DOHH2 (cell line): ENCODE results near the gene HOXB13.

Source experiments
- H3F3A ChIP-seq: fragments of 200-600 bp; sonication (generic), shearing (Covaris generic); 2 replicates; pipeline ENCODE4 v1.6.0; 2016; ENCODE audit warnings: antibody characterized with exemption, mild to moderate bottlenecking; ENCODE audit not compliant: control insufficient read depth, insufficient read depth
- H3K27ac ChIP-seq: fragments of 200-600 bp; sonication (generic); 2 replicates; pipeline ENCODE4 v1.5.1; 2014; ENCODE audit warnings: low read depth, mild to moderate bottlenecking, low read length, moderate library complexity
- H3K27me3 ChIP-seq: fragments of 200-600 bp; sonication (generic); 2 replicates; pipeline ENCODE4 v1.6.1; 2014; ENCODE audit warnings: mild to moderate bottlenecking, low read length, mixed read lengths; ENCODE audit not compliant: control insufficient read depth
- H3K36me3 ChIP-seq: fragments of 200-600 bp; sonication (generic); 2 replicates; pipeline ENCODE4 v1.6.1; 2014; ENCODE audit warnings: mild to moderate bottlenecking, low read length, moderate library complexity, mixed read lengths; ENCODE audit not compliant: control insufficient read depth
- H3K4me1 ChIP-seq: fragments of 200-600 bp; sonication (generic); 2 replicates; pipeline ENCODE4 v1.6.1; 2014; ENCODE audit warnings: mild to moderate bottlenecking, low read length, mixed read lengths; ENCODE audit not compliant: control insufficient read depth
- H3K4me2 ChIP-seq: fragments of 200-600 bp; sonication (generic); 2 replicates; pipeline ENCODE4 v1.6.0; 2014; ENCODE audit warnings: mild to moderate bottlenecking, low read length, moderate library complexity
- H3K4me3 ChIP-seq: fragments of 200-600 bp; sonication (generic); 2 replicates; pipeline ENCODE4 v1.5.1; 2014; ENCODE audit warnings: mild to moderate bottlenecking, low read length, mixed read lengths
- H3K79me2 ChIP-seq: fragments of 200-600 bp; sonication (generic); 2 replicates; pipeline ENCODE4 v1.6.1; 2014; ENCODE audit warnings: mild to moderate bottlenecking, low read length, mixed read lengths; ENCODE audit not compliant: control insufficient read depth
- H3K9me2 ChIP-seq: fragments of 200-600 bp; sonication (generic); replicated peaks from 2 replicates; pipeline ENCODE4 v1.6.1; 2014; ENCODE audit warnings: mild to moderate bottlenecking, low read length, mixed read lengths; ENCODE audit not compliant: control insufficient read depth
- H3K9me3 ChIP-seq: fragments of 200-600 bp; sonication (generic); 2 replicates; pipeline ENCODE4 v1.6.1; 2014; ENCODE audit warnings: antibody characterized with exemption, low read length, mixed read lengths; ENCODE audit not compliant: control insufficient read depth, insufficient read depth
- H4K20me1 ChIP-seq: fragments of 200-600 bp; sonication (generic); 2 replicates; pipeline ENCODE4 v1.6.0; 2014; ENCODE audit warnings: low read depth, mild to moderate bottlenecking, antibody characterized with exemption, low read length, moderate library complexity; ENCODE audit not compliant: control insufficient read depth, insufficient read depth
- EZH2phosphoT487 ChIP-seq: fragments of 200-600 bp; sonication (generic); IDR thresholded peaks from 2 replicates; pipeline ENCODE4 v1.6.1; 2017; ENCODE audit warnings: borderline replicate concordance, mild to moderate bottlenecking, antibody characterized with exemption, low read length, moderate library complexity, mixed read lengths
- TF ChIP-seq, protein P1 (sequence below): fragments of 200-600 bp; sonication (generic); IDR thresholded peaks from one replicate; pipeline ENCODE4 v1.5.1; 2014; ENCODE audit warnings: antibody characterized with exemption, mild to moderate bottlenecking, low read depth, low read length; ENCODE audit not compliant: poor library complexity, severe bottlenecking

The HOXB13 gene

DNA sequence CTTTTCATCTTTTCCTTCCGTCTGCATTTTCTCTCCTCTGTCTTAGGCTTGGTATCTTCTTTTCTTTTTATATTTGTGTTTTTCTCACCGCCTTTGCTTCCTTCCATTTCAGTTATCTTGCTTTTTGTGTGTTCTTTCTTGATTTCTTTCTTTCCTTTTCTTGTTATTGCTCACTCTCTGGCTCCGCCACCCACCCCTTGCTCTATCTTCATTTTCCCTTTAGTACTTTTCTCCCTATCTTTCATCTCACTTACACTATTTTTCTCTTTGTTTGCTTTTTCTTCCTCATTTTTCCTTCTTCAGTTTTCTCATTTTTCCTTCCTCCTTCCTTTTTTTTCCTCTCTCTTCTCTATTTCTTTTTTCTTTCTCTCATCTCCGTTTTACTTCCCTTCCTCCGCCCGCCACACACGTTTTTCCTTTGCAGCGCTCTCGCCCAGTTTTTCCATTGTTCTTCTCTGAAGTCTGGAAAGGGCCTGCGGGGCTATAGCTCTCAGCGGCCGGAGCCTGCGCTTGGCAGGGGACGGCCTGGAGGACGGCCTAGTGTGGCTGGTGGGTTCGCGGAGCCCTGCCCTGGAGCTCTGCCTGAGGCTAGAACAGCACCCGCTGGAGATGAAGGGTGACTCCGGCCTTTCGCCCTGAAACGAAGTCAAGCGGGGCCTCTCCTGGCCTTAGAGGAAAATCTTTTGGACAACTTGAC lies 5.2 kb upstream of the HOXB13 start:
- H3K4me3 ChIP-seq = no peak overlapping the region
- TF ChIP-seq, protein P1, sequence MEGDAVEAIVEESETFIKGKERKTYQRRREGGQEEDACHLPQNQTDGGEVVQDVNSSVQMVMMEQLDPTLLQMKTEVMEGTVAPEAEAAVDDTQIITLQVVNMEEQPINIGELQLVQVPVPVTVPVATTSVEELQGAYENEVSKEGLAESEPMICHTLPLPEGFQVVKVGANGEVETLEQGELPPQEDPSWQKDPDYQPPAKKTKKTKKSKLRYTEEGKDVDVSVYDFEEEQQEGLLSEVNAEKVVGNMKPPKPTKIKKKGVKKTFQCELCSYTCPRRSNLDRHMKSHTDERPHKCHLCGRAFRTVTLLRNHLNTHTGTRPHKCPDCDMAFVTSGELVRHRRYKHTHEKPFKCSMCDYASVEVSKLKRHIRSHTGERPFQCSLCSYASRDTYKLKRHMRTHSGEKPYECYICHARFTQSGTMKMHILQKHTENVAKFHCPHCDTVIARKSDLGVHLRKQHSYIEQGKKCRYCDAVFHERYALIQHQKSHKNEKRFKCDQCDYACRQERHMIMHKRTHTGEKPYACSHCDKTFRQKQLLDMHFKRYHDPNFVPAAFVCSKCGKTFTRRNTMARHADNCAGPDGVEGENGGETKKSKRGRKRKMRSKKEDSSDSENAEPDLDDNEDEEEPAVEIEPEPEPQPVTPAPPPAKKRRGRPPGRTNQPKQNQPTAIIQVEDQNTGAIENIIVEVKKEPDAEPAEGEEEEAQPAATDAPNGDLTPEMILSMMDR = no peak
- no peak for TF ChIP-seq EZH2phosphoT487
- H3F3A ChIP-seq = no peaks in the 10 kb centered on the region
- no peaks in the 10 kb centered on the region for H3K9me3 ChIP-seq
- H3K4me2 ChIP-seq = no peak overlapping the region
- H4K20me1 ChIP-seq = no peaks in the 10 kb centered on the region
- H3K9me2 ChIP-seq = no peaks in the 10 kb centered on the region
- H3K27ac ChIP-seq = no peak overlapping the region
- H3K27me3 ChIP-seq = peaks cover 58% of the 10 kb centered on the region
- H3K79me2 ChIP-seq = no peaks in the 10 kb centered on the region
- no peaks in the 10 kb centered on the region for H3K4me1 ChIP-seq
- H3K36me3 ChIP-seq = no peaks in the 10 kb centered on the region

DNA sequence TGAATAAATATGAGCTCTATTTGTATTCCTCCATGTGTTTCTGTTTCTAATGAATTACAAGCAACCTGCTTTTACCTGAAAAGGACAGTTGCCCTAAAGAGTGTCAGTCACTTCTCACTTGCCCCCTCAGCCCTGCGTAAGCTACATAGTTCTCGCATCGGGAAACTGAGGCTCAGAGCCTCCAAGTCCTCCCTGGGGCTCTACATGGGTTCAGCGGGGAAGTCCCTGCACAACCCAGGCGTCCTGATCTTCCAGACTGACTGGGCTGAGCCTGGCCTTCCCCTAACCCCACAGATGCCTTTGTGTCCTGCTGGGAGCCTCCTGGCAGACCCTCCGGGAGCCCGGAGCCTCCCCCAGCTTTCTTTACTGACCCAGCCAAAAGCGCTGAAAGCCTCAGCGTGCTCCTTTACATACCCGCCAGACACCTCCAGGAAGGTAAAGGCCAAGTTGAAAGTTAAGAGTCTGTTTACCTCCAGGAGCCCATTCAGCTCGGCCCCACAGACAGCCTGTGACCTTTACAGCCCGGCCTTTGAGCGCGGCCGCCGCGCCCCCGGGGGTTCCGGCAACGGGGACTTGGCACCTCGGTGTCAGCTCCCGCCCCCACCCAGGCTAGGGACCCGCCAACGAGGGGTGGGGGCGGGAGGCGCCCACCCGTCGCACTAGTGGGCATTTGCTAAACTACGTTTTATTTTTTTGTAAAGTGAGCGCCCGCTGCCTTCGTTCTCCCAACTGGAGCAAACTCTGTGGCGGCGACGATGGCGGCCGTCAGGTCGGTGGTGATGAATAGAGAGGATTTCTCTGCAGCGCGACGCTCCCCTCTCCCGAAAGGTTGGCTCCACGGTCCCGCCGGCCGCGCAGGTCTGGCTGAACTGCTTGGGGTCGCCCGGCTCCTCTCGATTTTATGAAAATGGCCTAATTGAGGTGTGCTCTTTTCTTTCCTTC lies 4.4 kb upstream of the HOXB13 start:
- no peaks in the 10 kb centered on the region for H3K36me3 ChIP-seq
- H3K27ac ChIP-seq = no peak overlapping the region
- H4K20me1 ChIP-seq = no peaks in the 10 kb centered on the region
- H3K4me2 ChIP-seq = no peak overlapping the region
- peaks cover 52% of the 10 kb centered on the region for H3K27me3 ChIP-seq
- no peaks in the 10 kb centered on the region for H3K9me3 ChIP-seq
- H3K4me3 ChIP-seq = no peak overlapping the region
- H3F3A ChIP-seq = no peaks in the 10 kb centered on the region
- H3K79me2 ChIP-seq = no peaks in the 10 kb centered on the region
- no peak for TF ChIP-seq EZH2phosphoT487
- TF ChIP-seq, protein P1 = no peak
- H3K4me1 ChIP-seq = no peaks in the 10 kb centered on the region
- no peaks in the 10 kb centered on the region for H3K9me2 ChIP-seq

DNA sequence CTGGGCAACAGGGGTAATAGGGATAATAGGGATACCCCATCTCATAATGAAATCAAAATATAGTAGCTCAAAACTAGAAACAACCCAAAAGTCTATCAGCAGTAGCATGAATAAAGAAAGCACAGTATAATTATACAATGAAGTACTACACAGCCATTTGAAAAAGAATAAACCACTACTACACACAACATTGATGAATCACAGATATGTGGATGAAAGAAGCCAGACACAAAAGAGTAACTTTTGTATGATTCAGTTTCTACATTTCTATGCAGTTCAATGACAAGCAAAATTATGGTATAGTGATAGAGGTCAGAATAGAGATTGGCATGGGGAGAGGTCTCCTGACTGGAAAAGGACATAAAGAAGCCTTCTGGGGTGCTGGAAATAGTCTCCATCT lies 2.8 kb upstream of the HOXB13 start:
- Histone ChIP-seq H3K9me2 (no peaks in the 10 kb centered on the region), H3K4me3 (no peak overlapping the region), H3K79me2 (no peaks in the 10 kb centered on the region), H3K9me3 (no peaks in the 10 kb centered on the region), H3K4me2 (no peak overlapping the region), H3K4me1 (no peaks in the 10 kb centered on the region), H3K27me3 (peaks cover 60% of the 10 kb centered on the region), H3K36me3 (no peaks in the 10 kb centered on the region), H3K27ac (no peak overlapping the region), H4K20me1 (no peaks in the 10 kb centered on the region), H3F3A (no peaks in the 10 kb centered on the region)
- no peak for TF ChIP-seq EZH2phosphoT487
- TF ChIP-seq, protein P1 = no peak
